ENCODE measurements around the gene PPP6R2. TPM values are rescaled to one million over a fixed set of nuclear protein-coding genes. Genes with fewer than 3 reads are reported as not detected.

PPP6R2 gene
- total and polyA plus RNA-seq, 9 of the 15 experiments (the other 6 are each of a cell fraction or from before 2014, with no cell fraction given) = 0.32 to 39.8 (median 21.4) TPM

GRCh38 chr22:50338860-50339462, 4.2 kb upstream of the PPP6R2 start:
- POLR2A ChIA-PET = no interaction called here
- ATAC-seq (no peak), FAIRE-seq (no peak), DNase-seq (ENCODE audit: extremely low read depth in 1 of 4, low spot score in 3 of 4) (no peak)
- Histone ChIP-seq H3K9me3 (replicated peaks; ENCODE audit: control insufficient read depth, insufficient read depth, low read depth, low read length) (0 out of 2 replicates have a peak, but pooled peaks cover 2% of the 10 kb centered on the region), H2AFZ (ENCODE audit: low read depth, low read length) (no peak overlapping the region), H3K36me3 (ENCODE audit: control insufficient read depth, insufficient read depth, low read length) (peaks cover 5% of the 10 kb centered on the region; the same call in 1 of the 3 replicates), H3K9ac (ENCODE audit: insufficient read depth in 1 of 2, low read depth in 2 of 2, low read length in 2 of 2) (no peak overlapping the region), H4K20me1 (replicated peaks; ENCODE audit: control insufficient read depth, insufficient read depth, low read length) (no peaks in the 10 kb centered on the region; the same call in 1 of the 2 replicates), H3K4me2 (ENCODE audit: insufficient read depth, low read length) (peak overlapping the region; percentile 24; the same call in 1 of the 2 replicates), H3K27ac (ENCODE audit: extremely low read depth, low read depth, low read length) (peak overlapping the region; percentile 50; the same call in 1 of the 3 replicates), H3K27me3 (ENCODE audit: control insufficient read depth in 2 of 2, insufficient read depth in 2 of 2, low read length in 2 of 2) (no peaks in the 10 kb centered on the region), H3K4me3 (no peak overlapping the region), H3K4me1 (replicated peaks in 1 of 2; ENCODE audit: control insufficient read depth in 2 of 2, insufficient read depth in 2 of 2, low read length in 2 of 2) (peaks cover 3 to 47% of the 10 kb centered on the region in 2 experiments; a peak in 4 of 5 replicates), H3K79me2 (ENCODE audit: control insufficient read depth, insufficient read depth, low read length) (peaks cover 45% of the 10 kb centered on the region), H3K9me1 (ENCODE audit: control insufficient read depth, insufficient read depth, low read length) (peaks cover 4% of the 10 kb centered on the region)
- CTCF ChIA-PET (ENCODE audit: low intra/inter-chr PET ratio) = no interaction called here
- WGBS (ENCODE audit: insufficient coverage, low coverage, missing lambda C conversion rate) = 87% methylated on average over 4 of the region's 4 CpGs
- no TSS peak for BruUV-seq (replicated peaks)
- in situ Hi-C loops (cut with MboI) = no loop called here
- no peak for TF ChIP-seq ZNF655 (CRISPR knock-in tag; IDR thresholded peaks at IDR 0.05)
- TF ChIP-seq, protein P1, sequence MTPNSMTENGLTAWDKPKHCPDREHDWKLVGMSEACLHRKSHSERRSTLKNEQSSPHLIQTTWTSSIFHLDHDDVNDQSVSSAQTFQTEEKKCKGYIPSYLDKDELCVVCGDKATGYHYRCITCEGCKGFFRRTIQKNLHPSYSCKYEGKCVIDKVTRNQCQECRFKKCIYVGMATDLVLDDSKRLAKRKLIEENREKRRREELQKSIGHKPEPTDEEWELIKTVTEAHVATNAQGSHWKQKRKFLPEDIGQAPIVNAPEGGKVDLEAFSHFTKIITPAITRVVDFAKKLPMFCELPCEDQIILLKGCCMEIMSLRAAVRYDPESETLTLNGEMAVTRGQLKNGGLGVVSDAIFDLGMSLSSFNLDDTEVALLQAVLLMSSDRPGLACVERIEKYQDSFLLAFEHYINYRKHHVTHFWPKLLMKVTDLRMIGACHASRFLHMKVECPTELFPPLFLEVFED (CRISPR knock-in tag; conservative IDR thresholded peaks at IDR 0.05) = 0 out of 2 replicates have a peak, but pooled peaks have one; percentile 43
- TF ChIP-seq CBX1 (IDR thresholded peaks at IDR 0.05; ENCODE audit: low read depth) = 0 out of 2 replicates have a peak, but pooled peaks have one; percentile 12
- TF ChIP-seq CBFA2T3 (IDR thresholded peaks at IDR 0.05) = no peak
- TF ChIP-seq TCF7 (IDR thresholded peaks at IDR 0.05; ENCODE audit: borderline replicate concordance) = no peak
- TF ChIP-seq SUPT5H (IDR thresholded peaks at IDR 0.05) = no peak
- no peak for TF ChIP-seq ZBTB9 (CRISPR knock-in tag; IDR thresholded peaks at IDR 0.05)
- no peak for TF ChIP-seq TRIM28 (IDR thresholded peaks at IDR 0.05)
- no peak for TF ChIP-seq ZNF583 (CRISPR knock-in tag; IDR thresholded peaks at IDR 0.05)
- no peak for TF ChIP-seq NFXL1 (CRISPR knock-in tag; IDR thresholded peaks at IDR 0.05)
- TF ChIP-seq FOS (IDR thresholded peaks at IDR 0.05; ENCODE audit: extremely low read depth, insufficient read length) = no peak
- no peak for TF ChIP-seq ZNF212 (CRISPR knock-in tag; IDR thresholded peaks at IDR 0.05)
- intact Hi-C loops (cut with micrococcal nuclease) = no loop called here
